GM18858 (cell line): ENCODE results near the gene ZNF267.
"Not testable (repeated sequence)": the region's sequence is repeated elsewhere in the genome, so short reads cannot be mapped to it uniquely, and the experiment has no call there.

Source experiments
- ATAC-seq: cut with Tn5 transposase; IDR thresholded peaks from one replicate; pipeline ENCODE4 v1.9.1; 2021; ENCODE audit not compliant: unreplicated experiment

The ZNF267 gene

DNA sequence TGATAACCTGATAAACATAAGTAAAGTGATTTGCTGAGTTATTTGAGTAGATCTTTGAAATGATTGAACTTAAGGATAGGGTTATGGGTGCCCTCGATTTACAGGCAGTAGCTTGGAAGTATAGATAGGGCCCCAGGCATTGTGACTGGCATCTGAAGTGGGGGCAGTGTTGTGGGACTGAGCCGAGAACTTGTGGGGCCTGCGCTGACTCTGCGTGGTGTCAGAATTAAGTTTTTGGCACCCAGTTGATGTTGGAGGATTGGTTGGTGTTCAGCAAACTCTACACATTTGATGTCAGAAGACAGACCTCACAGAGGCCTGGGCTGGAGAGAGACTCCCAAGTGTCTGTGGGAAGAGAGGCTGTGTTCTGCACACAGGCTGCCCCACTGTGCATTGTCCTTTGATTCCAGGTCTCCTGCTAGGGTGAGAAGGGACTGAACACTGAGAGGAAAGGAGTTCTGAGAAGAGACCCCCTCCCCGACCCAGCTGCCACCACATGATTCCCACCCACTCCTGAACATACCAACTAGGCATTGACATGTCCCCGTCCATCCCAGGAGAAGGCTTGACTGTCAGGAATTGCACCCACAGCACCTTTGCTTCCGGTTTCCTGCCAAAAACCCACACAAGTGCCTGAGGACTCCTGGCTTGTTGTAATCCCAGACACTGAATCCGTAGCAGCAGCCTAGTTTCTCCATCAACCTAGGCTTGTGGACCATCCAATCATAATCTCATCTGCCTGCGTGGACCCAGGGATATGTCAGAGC, 4.5 kb downstream of the ZNF267 start:
- ATAC-seq, result no peak

DNA sequence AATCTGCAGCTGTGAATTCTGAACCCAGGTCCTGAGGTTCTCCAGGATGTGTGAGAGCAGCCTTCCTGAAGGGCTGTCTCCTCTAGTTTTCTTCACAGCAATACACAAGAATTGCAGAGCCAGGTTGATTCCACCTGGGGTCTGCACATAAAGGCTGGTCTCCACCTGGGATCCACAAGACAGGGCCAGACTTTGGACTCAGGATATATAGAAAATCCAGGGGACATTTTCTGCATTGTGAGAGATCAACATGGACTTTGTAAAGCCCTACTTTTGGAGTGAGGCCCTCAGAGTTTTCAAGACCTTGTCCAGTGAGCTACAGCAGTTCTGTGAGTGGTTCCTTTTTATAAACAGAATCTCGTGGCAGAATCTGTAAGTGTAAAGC, 6.3 kb downstream of the ZNF267 start:
- no peak for ATAC-seq

DNA sequence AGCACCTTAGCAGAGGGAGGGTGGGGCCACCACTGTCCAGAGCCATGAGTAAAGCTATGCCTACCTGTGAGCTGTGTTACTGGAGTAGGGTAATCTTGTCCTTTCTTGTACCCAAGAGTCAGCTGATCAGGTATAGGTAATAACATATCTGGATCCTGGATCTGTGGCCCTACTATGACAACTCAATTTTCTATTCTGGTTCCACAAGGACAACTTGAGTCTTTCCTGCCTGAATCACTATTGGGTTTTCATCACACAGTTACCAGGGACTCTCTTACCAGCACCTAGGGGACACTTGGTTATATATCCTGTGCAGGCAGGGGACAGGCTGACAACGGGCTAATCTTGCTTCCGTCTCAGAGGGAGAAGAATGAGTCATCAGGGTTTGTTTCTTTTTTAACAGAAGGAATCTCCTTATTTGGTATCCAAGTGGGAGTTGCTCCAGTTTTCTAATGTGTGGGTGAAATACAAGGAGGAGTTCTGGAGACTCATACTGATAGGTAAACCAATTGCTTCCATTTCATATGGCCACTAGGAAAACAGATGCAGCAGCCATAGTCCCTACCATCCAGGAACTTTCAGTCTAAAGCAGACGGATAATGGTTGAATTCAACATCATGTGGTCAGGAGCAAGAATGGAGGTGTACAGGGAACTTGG, 6.8 kb downstream of the ZNF267 start:
- peak; percentile 35 for ATAC-seq

DNA sequence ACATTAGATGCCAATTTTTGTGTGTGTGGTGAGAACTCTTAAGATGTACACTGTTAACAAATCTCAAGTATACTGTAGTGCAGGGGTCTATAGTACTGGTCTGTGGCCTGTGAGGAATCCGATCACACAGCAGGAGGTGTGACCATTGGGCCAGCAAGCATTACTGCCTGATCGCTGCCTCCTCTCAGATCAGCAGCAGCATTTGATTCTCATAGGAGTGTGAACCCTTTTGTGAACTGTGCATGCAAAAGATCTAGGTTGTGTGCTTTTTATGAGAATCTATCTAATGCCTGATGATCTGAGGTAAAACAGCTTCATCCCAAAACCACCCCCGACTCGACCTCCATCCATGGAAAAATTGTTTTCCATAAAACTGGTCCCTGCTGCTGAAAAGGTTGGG, 12.6 kb downstream of the ZNF267 start:
- no peak for ATAC-seq

DNA sequence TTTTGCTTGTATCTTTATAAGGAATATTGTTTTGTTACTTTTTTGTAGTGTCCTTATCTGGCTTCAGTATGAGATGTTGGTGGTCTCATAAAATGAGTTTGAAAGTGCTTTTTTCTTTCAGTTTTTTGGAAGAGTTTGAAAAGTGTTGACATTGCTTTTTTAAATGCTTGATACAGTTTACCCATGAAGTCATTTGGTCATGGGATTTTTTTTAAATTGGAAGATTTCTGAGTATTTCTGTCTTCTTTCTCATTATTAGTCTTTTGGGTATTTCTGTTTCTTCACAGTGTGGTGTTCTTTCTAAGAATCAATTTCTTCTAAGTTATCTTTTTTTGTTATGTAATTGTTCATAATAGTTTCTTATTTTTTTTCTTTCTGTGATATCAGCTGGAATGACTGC, 15.1 kb downstream of the ZNF267 start:
- ATAC-seq, result no peak

DNA sequence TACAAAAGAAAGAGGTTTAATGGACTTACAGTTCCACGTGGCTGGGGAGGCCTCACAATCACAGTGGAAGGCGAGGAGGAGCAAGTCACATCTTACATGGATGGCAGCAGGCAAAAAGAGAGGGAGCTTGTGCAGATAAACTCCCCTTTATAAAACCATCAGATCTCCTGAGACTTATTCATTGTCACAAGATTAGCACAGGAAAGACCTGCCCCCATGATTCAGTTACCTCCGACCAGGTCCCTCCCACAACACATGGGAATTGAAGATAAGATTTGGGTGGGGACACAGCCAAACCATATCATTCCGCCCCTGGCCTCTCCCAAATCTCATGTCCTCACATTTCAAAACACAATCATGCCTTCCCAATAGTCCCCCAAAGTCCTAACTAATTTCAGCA, 18.5 kb downstream of the ZNF267 start:
- not testable (repeated sequence) for ATAC-seq

DNA sequence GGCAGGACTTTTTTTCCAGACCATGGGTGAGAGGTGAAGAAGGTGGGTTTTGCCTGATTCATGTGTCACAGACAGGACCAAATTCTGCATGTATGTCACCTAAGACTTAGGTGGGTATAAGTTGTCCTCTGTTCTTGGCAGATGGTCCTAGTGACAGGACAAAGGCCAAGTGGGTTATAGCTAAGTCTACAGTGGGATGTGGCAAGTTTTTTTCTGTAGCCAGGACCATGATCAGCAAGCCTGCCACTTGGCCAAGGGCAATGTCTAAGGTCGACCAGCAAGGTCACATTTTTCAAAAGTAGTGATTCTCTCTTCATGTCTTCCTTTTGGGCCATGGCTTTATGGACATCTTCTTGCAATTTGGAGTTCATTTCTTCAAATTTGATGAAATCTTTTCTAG, 20.2 kb downstream of the ZNF267 start:
- no peak for ATAC-seq

DNA sequence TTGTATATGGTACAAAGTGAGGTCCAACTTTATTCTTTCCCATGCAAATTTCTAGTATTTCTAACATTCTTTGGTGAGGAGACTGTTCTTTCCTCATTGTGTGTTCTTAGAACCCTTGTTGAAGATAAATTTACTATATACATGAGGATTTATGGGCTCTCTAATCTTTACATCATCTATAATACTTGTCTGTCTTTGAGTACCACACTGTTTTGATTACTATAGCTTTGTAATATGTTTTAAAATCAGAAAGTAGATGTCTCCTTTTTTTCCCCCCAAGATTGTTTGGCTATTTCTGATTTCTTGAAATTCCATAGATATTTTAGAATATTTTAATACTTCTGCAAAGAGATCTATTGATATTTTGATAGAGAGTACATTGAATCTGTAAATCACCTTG, 23.7 kb downstream of the ZNF267 start:
- ATAC-seq, result no peak

DNA sequence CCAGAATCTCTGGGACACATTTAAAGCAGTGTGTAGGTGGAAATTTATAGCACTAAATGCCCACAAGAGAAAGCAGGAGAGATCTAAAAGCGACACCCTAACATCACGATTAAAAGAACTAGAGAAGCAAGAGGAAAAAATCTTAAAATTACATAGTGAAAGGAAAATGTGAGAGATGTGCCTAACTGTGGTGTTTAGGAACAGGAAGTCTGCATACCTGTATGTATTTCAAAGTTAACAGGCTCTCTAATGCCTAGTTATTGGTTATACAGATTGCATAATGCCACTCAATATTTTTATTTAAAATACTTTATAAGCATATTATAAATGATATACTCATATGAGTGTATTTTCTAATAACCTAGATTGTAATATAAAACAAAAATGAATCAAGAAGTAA, 25.9 kb downstream of the ZNF267 start:
- ATAC-seq, result no peak

DNA sequence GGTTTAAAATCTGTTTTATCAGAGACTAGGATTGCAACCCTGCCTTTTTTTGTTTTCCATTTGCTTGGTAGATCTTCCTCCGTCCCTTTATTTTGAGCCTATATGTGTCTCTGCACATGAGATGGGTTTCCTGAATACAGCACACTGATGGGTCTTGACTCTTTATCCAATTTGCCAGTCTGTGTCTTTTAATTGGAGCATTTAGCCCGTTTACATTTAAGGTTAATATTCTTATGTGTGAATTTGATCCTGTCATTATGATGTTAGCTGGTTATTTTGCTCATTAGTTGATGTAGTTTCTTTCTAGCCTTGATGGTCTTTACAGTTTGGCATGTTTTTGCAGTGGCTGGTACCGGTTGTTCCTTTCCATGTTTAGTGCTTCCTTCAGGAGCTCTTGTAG, 31.0 kb downstream of the ZNF267 start:
- not testable (repeated sequence) for ATAC-seq

DNA sequence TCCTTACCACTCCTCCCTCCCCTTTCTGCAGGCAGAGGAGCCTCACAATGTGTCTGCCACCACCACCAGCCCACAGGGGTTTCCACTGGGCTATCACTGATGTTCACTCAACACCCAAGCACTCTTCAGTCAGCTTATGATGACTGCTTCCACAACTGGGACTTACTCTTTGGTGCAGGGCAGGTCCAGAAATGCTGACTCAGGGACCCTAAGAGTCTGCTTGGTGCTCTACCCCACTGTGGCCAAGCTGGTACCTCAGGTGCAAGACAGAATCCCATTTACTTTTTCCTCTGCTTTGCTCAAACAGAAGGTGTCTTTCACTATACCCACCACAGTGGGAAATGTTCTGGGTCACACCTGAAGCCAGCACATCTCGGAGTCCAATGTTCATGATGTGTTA, 40.1 kb downstream of the ZNF267 start:
- no peak for ATAC-seq

DNA sequence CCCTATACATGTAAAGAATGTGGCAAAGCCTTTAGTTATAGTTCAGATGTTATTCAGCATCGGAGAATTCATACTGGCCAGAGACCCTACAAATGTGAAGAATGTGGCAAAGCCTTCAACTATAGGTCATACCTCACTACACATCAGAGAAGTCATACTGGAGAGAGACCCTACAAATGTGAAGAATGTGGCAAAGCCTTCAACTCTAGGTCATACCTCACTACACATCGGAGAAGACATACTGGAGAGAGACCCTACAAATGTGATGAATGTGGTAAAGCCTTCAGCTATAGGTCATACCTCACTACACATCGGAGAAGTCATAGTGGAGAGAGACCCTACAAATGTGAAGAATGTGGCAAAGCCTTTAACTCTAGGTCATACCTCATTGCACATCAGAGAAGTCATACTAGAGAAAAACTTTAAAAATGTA, 42.5 kb downstream of the ZNF267 start:
- no peak for ATAC-seq

DNA sequence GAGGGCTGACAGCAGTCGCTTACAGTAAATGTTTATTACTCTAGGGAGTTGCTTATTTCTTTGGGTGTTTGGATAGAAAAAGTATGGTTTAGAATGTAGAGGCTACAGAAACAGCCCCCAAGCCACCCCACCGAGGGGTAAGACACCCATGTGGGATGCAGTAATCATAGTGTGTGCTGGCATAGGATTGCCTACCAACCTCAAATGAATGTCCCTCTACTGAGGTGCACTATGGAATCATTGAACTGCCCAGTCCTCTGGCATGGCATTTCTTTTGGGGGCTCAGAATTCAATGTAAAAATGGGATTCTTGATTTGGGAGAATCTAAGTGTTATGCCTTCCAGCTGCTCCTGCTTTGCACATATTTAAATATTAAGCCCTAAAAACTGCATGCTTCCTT, 46.8 kb downstream of the ZNF267 start:
- ATAC-seq, result no peak

DNA sequence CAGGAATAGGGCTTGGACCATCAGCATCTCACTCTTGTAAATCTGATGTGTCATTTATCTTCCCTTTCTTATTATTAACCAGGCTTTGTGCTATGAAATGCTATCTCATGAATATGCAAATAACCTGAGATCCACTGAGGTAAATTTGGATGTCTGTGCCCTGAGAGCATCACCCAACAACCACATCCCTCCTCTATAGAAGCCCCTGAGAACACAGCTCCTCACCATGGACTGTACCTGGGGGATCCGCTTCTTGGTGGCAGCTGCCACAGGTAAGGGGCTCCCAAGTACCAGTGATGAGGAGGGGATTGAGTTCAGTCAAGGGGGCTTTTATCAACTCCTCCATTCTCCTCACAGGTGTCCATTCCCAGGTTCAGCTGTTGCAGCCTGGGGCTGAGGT, 78.2 kb downstream of the ZNF267 start:
- ATAC-seq, result not testable (repeated sequence)

DNA sequence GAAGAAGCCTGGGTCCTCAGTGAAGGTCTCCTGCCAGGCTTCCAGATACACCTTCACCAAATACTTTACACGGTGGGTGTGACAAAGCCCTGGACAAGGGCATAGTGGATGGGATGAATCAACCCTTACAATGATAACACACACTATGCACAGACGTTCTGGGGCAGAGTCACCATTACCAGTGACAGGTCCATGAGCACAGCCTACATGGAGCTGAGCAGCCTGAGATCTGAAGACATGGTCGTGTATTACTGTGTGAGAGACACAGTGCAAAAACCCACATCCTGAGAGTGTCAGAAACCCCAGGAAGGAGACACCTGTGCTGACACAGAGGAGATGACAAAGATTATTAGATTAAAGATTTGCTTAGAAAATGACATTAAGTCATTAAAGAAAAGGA, 78.6 kb downstream of the ZNF267 start:
- ATAC-seq, result not testable (repeated sequence)

DNA sequence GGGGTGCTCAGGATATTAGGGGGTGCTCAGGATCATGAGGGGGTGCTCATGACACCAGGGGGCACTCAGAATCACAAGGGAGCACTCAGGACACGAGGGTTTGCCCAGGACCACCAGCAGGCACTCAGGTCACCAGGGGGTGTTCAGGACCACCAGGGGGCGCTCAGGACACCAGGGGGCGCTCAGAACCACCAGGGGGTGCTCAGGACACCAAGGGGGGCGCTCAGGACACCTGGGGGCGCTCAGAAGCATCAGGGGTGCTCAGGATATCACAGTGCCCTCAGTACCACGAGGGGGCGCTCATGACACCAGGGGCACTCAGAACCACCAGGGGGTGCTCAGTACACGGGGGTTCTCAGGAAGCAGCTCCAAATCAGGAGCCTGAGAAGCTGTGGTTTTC, 82.6 kb downstream of the ZNF267 start:
- ATAC-seq, result not testable (repeated sequence)

DNA sequence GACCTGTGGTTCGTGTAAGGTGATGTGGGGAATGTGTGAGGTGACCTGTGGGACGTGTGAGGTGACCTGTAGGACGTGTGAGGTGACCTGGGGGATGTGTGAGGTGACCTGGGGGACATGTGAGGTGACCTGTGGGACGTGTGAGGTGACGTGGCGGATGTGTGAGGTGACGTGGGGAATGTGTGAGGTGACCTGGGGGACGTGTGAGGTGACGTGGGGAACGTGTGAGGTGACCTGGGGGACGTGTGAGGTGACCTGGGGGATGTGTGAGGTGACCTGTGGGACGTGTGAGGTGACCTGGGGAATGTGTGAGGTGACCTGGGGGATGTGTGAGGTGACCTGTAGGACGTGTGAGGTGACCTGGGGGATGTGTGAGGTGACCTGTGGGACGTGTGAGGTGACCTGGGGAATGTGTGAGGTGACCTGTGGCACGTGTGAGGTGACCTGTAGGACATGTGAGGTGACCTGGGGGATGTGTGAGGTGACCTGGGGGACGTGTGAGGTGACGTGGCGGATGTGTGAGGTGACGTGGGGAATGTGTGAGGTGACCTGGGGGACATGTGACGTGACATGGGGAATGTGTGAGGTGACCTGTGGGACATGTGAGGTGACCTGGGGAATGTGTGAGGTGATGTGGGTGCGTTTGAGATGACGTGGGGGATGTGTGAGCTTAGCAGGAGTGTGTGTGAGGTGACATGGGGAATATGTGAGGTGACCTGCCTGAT, 86.7 kb downstream of the ZNF267 start:
- ATAC-seq, result not testable (repeated sequence)
